Measurements from ENCODE around the gene DOCK9.

Gene DOCK9

GRCh38 chr13:98746968-98747367 is 230.9 kb downstream of the DOCK9 start:
- no peak for DNase-seq (ENCODE audit: low read depth, low spot score)
